ENCODE results near the gene GALNT18.
A peak's percentile ranks its signal among the peaks of the same experiment; 100 is the strongest.

The GALNT18 gene

GRCh38 chr11:11499300-11499699, 122.5 kb downstream of the GALNT18 start:
- H3K27me3 Mint-ChIP-seq = peaks cover 5% of the 10 kb centered on the region
- no peak overlapping the region for H3K27ac Mint-ChIP-seq
- peaks cover 6% of the 10 kb centered on the region for H3K4me1 Mint-ChIP-seq
- peak; percentile 42 for ATAC-seq
- no peaks in the 10 kb centered on the region for H3K9me3 Mint-ChIP-seq
- H3K4me3 Mint-ChIP-seq = no peak overlapping the region
- H3K36me3 Mint-ChIP-seq = no peaks in the 10 kb centered on the region

- no peaks in the 10 kb centered on the region for H3K36me3 Mint-ChIP-seq
- no peak overlapping the region for H3K4me3 Mint-ChIP-seq
- H3K27ac Mint-ChIP-seq = no peak overlapping the region
- peaks cover 6% of the 10 kb centered on the region for H3K4me1 Mint-ChIP-seq
- ATAC-seq = no peak
- peaks cover 10% of the 10 kb centered on the region for H3K27me3 Mint-ChIP-seq
- no peaks in the 10 kb centered on the region for H3K9me3 Mint-ChIP-seq
Measured at GRCh38 chr11:11498195-11498594, 123.6 kb downstream of the GALNT18 start.

- H3K4me1 Mint-ChIP-seq = peaks cover 6% of the 10 kb centered on the region
- no peaks in the 10 kb centered on the region for H3K9me3 Mint-ChIP-seq
- peaks cover 10% of the 10 kb centered on the region for H3K27me3 Mint-ChIP-seq
- H3K4me3 Mint-ChIP-seq = no peak overlapping the region
- H3K36me3 Mint-ChIP-seq = no peaks in the 10 kb centered on the region
- ATAC-seq = no peak
- H3K27ac Mint-ChIP-seq = no peak overlapping the region
Measured at GRCh38 chr11:11496879-11497278, 124.9 kb downstream of the GALNT18 start.

- peaks cover 10% of the 10 kb centered on the region for H3K27me3 Mint-ChIP-seq
Measured at GRCh38 chr11:11494348-11494747, 127.5 kb downstream of the GALNT18 start.

GRCh38 chr11:11493698-11494097, 128.1 kb downstream of the GALNT18 start:
- no peak overlapping the region for H3K27ac Mint-ChIP-seq
- peaks cover 10% of the 10 kb centered on the region for H3K27me3 Mint-ChIP-seq
- no peaks in the 10 kb centered on the region for H3K9me3 Mint-ChIP-seq
- H3K36me3 Mint-ChIP-seq = no peaks in the 10 kb centered on the region
- no peaks in the 10 kb centered on the region for H3K4me1 Mint-ChIP-seq
- no peak overlapping the region for H3K4me3 Mint-ChIP-seq
- no peak for ATAC-seq

More at GRCh38 chr11:11494348-11494747, 127.5 kb downstream of the GALNT18 start:
- H3K36me3 Mint-ChIP-seq = no peaks in the 10 kb centered on the region
- no peak overlapping the region for H3K27ac Mint-ChIP-seq
- peaks cover 2% of the 10 kb centered on the region for H3K4me1 Mint-ChIP-seq
- no peak for ATAC-seq
- H3K4me3 Mint-ChIP-seq = no peak overlapping the region
- H3K9me3 Mint-ChIP-seq = no peaks in the 10 kb centered on the region

DNA sequence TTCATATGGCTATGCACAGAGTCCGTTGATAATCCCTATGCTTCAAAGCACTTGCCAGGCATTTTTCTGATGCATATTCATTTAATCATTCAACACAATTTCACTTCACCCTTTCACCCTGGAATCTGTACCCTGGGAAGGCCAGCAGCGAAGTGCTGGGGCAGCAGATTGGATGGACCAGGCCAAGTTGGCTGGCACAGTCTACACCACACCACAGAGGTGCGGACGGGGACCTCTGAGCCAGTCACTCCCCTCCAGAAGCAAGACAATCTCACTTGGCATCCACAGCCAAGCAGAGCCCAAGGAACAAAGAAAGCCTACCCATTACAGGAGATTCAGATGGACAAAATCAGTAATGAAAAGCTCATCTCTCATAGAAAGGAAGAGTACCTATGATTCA, 130.2 kb downstream of the GALNT18 start:
- no peak for ATAC-seq
- H3K4me1 Mint-ChIP-seq = no peaks in the 10 kb centered on the region
- no peaks in the 10 kb centered on the region for H3K36me3 Mint-ChIP-seq
- no peak overlapping the region for H3K4me3 Mint-ChIP-seq
- peaks cover 10% of the 10 kb centered on the region for H3K27me3 Mint-ChIP-seq
- no peaks in the 10 kb centered on the region for H3K9me3 Mint-ChIP-seq
- no peak overlapping the region for H3K27ac Mint-ChIP-seq

- Mint-ChIP-seq H3K9me3 (no peaks in the 10 kb centered on the region), H3K4me3 (no peak overlapping the region), H3K27ac (no peak overlapping the region), H3K36me3 (no peaks in the 10 kb centered on the region), H3K4me1 (no peaks in the 10 kb centered on the region), H3K27me3 (peaks cover 10% of the 10 kb centered on the region)
- ATAC-seq = no peak
Measured at GRCh38 chr11:11491014-11491413, 130.8 kb downstream of the GALNT18 start.

- Mint-ChIP-seq H3K27ac (no peak overlapping the region), H3K36me3 (no peaks in the 10 kb centered on the region), H3K27me3 (no peaks in the 10 kb centered on the region), H3K9me3 (no peaks in the 10 kb centered on the region), H3K4me3 (no peak overlapping the region), H3K4me1 (no peaks in the 10 kb centered on the region)
- ATAC-seq = no peak
Measured at GRCh38 chr11:11486423-11486822, 135.4 kb downstream of the GALNT18 start.

- no peaks in the 10 kb centered on the region for H3K36me3 Mint-ChIP-seq
- H3K4me3 Mint-ChIP-seq = no peak overlapping the region
- no peaks in the 10 kb centered on the region for H3K9me3 Mint-ChIP-seq
- H3K27me3 Mint-ChIP-seq = no peaks in the 10 kb centered on the region
- H3K27ac Mint-ChIP-seq = no peak overlapping the region
- H3K4me1 Mint-ChIP-seq = no peaks in the 10 kb centered on the region
- no peak for ATAC-seq
Measured at GRCh38 chr11:11486002-11486401, 135.8 kb downstream of the GALNT18 start.

DNA sequence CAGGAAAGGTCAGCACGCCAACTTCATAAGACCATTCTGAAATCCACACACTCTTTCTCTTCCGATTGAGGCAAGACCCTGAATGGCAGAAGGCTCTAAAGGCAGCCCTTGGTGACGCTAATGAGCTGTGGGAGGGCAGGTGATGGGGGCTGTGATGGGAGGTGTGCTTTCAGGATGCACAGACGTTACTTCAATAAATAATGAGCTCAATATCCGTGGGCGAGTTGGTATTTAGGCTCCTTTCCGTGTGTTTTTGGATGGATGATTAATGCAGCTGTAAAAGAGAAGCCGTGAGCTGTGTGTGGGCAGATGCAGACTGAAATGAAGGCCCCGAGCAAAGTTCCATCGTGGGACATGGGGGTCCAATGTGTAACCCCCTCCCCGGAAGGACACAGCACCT, 138.2 kb downstream of the GALNT18 start:
- Mint-ChIP-seq H3K27me3 (no peaks in the 10 kb centered on the region), H3K36me3 (no peaks in the 10 kb centered on the region), H3K9me3 (no peaks in the 10 kb centered on the region), H3K27ac (no peak overlapping the region), H3K4me3 (no peak overlapping the region), H3K4me1 (no peaks in the 10 kb centered on the region)
- no peak for ATAC-seq

GRCh38 chr11:11482730-11483129, 139.1 kb downstream of the GALNT18 start:
- H3K27ac Mint-ChIP-seq = no peak overlapping the region
- H3K4me1 Mint-ChIP-seq = no peaks in the 10 kb centered on the region
- no peaks in the 10 kb centered on the region for H3K36me3 Mint-ChIP-seq
- no peak overlapping the region for H3K4me3 Mint-ChIP-seq
- no peak for ATAC-seq
- no peaks in the 10 kb centered on the region for H3K9me3 Mint-ChIP-seq
- H3K27me3 Mint-ChIP-seq = no peaks in the 10 kb centered on the region

GRCh38 chr11:11481371-11481770, 140.4 kb downstream of the GALNT18 start:
- no peaks in the 10 kb centered on the region for H3K9me3 Mint-ChIP-seq
- H3K4me1 Mint-ChIP-seq = no peaks in the 10 kb centered on the region
- ATAC-seq = no peak
- no peaks in the 10 kb centered on the region for H3K27me3 Mint-ChIP-seq
- H3K36me3 Mint-ChIP-seq = no peaks in the 10 kb centered on the region
- H3K4me3 Mint-ChIP-seq = no peak overlapping the region
- H3K27ac Mint-ChIP-seq = no peak overlapping the region

DNA sequence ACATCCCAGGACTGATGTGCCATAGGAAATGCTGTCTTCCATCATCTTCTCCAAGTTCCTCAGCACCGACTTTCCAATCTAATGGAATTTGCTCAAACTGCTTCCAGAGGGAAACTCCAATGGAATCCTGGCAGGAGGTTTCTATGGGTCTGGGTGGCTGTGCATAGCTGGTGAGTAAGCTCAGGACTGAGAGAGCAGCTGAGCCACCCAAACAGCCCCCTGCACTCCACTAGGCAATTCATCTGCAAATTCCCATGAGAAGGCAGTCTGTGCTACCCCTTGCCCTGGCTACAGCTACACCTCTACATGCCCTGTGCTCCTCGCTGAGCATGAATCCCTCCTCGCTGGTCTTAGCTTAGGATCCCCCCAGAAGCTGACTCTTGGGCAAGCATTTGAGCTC, 140.8 kb downstream of the GALNT18 start:
- no peak overlapping the region for H3K27ac Mint-ChIP-seq

GRCh38 chr11:11478687-11479086, 143.1 kb downstream of the GALNT18 start:
- Mint-ChIP-seq H3K27ac (no peak overlapping the region), H3K4me1 (no peaks in the 10 kb centered on the region), H3K36me3 (no peaks in the 10 kb centered on the region), H3K9me3 (no peaks in the 10 kb centered on the region), H3K4me3 (no peak overlapping the region), H3K27me3 (no peaks in the 10 kb centered on the region)
- ATAC-seq = no peak

More for the DNA sequence above, 140.8 kb downstream of the GALNT18 start:
- no peaks in the 10 kb centered on the region for H3K4me1 Mint-ChIP-seq
- H3K9me3 Mint-ChIP-seq = no peaks in the 10 kb centered on the region
- H3K4me3 Mint-ChIP-seq = no peak overlapping the region
- no peaks in the 10 kb centered on the region for H3K36me3 Mint-ChIP-seq
- no peaks in the 10 kb centered on the region for H3K27me3 Mint-ChIP-seq
- no peak for ATAC-seq

GRCh38 chr11:11477695-11478420, 143.9 kb downstream of the GALNT18 start:
- no peaks in the 10 kb centered on the region for H3K9me3 Mint-ChIP-seq
- no peak overlapping the region for H3K4me3 Mint-ChIP-seq
- no peaks in the 10 kb centered on the region for H3K36me3 Mint-ChIP-seq
- no peak overlapping the region for H3K27ac Mint-ChIP-seq
- H3K27me3 Mint-ChIP-seq = no peaks in the 10 kb centered on the region
- H3K4me1 Mint-ChIP-seq = no peaks in the 10 kb centered on the region
- no peak for ATAC-seq

GRCh38 chr11:11476971-11477645, 144.7 kb downstream of the GALNT18 start:
- H3K36me3 Mint-ChIP-seq = no peaks in the 10 kb centered on the region
- H3K4me1 Mint-ChIP-seq = no peaks in the 10 kb centered on the region
- no peak for ATAC-seq
- H3K27ac Mint-ChIP-seq = no peak overlapping the region
- no peaks in the 10 kb centered on the region for H3K9me3 Mint-ChIP-seq
- no peaks in the 10 kb centered on the region for H3K27me3 Mint-ChIP-seq
- no peak overlapping the region for H3K4me3 Mint-ChIP-seq
